AG09319 (cell line): Measurements from ENCODE around the gene LRP3.

Experiments
- DNase-seq: peaks from one replicate; pipeline ENCODE4 v3.0.0-alpha.2; 2010; ENCODE audit warnings: low read depth; ENCODE audit errors: extremely low read depth
- CTCF ChIP-seq: IDR thresholded peaks from 2 replicates; pipeline ENCODE4 v1.5.1; 2011; ENCODE audit warnings: low read depth, mild to moderate bottlenecking, inconsistent platforms, low read length, moderate library complexity

Gene LRP3

GRCh38 chr19:33214596-33214995 lies 20.5 kb downstream of the LRP3 start:
- no peak for DNase-seq
- TF ChIP-seq CTCF, result peak; percentile 18

GRCh38 chr19:33215438-33216197 lies 21.5 kb downstream of the LRP3 start:
- no peak for DNase-seq
- TF ChIP-seq CTCF, result no peak

GRCh38 chr19:33216198-33216830 lies 22.2 kb downstream of the LRP3 start:
- TF ChIP-seq CTCF, result no peak
- DNase-seq, result no peak

DNA sequence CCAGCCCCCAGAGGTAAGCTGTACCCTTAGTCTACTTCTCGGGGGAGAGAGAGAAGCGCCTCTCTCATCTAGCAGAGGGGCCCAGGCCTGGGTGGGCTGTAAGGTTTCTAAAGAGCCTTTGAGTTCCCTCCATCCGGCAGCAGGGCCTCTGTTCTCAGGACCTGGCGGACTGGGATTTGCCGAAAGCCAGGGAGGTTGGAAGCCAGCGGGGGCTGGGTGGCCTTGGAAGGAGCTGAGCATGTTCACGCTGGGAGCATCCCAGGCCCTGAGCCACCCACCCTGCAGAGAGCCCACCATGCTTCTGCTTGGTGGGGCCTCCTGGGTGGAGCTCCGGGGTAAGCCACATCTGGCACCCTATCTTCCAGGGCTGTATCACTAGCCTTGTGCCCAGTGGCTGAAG lies 23.8 kb downstream of the LRP3 start:
- no peak for TF ChIP-seq CTCF
- DNase-seq, result no peak

DNA sequence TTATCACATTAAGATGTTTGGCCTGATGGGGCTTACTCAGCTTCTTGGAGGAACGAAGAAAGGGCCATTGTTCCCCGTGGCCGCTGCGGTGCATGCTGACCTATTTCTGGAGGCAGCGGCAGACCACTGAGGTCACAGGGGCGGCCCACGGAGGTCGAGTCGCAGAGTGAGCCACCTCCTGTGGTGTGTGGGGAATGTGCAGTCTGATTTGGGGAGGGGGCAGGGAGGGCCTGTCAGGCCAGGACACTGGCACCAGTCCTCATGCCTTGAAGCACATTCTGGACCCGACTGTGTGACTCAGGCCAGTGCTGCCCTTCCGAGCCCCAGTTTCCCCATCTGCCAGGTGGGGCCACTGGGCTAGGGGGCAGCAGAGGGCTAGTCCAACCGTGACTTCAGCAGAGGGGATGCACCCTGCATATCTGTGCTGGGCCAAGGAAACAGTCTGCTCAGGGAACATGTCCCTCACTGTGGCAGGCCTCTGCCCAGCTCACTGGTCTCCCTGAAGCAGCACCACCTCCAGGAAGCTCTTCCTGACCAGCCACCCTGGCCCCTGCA lies 25.2 kb downstream of the LRP3 start:
- no peak for DNase-seq
- TF ChIP-seq CTCF, result peak; percentile 12

GRCh38 chr19:33220115-33220514 lies 26.0 kb downstream of the LRP3 start:
- DNase-seq, result no peak
- no peak for TF ChIP-seq CTCF

DNA sequence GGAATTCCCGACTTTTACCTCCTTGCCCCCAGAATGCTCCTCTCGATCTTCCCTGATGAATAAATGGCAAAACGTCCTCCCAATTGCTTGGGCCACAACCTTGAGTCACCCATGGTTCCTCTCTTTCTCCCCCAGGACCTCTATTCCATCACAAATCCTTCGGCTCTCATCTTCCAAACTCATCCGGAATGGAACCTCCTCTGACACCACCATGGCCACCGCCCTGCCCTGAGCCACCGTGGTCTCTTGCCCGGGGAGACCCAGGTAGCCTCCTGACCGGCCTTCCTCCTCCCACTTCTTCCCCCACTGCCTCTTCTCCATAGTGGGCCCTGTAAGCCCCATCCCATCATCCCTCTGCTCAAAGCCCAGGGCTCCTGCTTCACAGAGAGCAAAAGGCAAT lies 26.6 kb downstream of the LRP3 start:
- DNase-seq, result no peak
- no peak for TF ChIP-seq CTCF
